IMR-90 (cell line): Measurements from ENCODE around the gene HMCN1.

Experiments
- BHLHE40 ChIP-seq: fragments of 150-350 bp; IDR thresholded peaks from 2 replicates; pipeline ENCODE4 v1.6.1; 2016; ENCODE audit warnings: mild to moderate bottlenecking, low read depth, low read length
- CHD1 ChIP-seq: IDR thresholded peaks from 2 replicates; pipeline ENCODE4 v1.6.1; 2012; ENCODE audit warnings: low read depth, low read length, improper control_type of control experiment
- CTCF ChIP-seq: conservative IDR thresholded peaks from 2 replicates; pipeline ENCODE4 v1.5.1; 2012; ENCODE audit warnings: mild to moderate bottlenecking, low read depth, low read length, improper control_type of control experiment
- FOS ChIP-seq: fragments of 150-350 bp; IDR thresholded peaks from 2 replicates; pipeline ENCODE4 v1.6.1; 2016; ENCODE audit warnings: low read depth, low read length
- MAZ ChIP-seq: IDR thresholded peaks from 2 replicates; pipeline ENCODE4 v1.6.1; 2012; ENCODE audit warnings: low read depth, mild to moderate bottlenecking, low read length, improper control_type of control experiment, moderate library complexity, borderline replicate concordance
- POLR2A ChIP-seq: IDR thresholded peaks from 2 replicates; pipeline ENCODE4 v1.6.1; 2012; ENCODE audit warnings: mild to moderate bottlenecking, low read depth, low read length
- RAD21 ChIP-seq: IDR thresholded peaks from 2 replicates; pipeline ENCODE4 v1.6.1; 2012; ENCODE audit warnings: low read length, improper control_type of control experiment
- RCOR1 ChIP-seq: IDR thresholded peaks from 2 replicates; pipeline ENCODE4 v1.6.1; 2012; ENCODE audit warnings: mild to moderate bottlenecking, low read length, improper control_type of control experiment; ENCODE audit not compliant: insufficient replicate concordance
- RFX5 ChIP-seq: IDR thresholded peaks from 2 replicates; pipeline ENCODE4 v1.8.0; 2012; ENCODE audit warnings: low read depth, mild to moderate bottlenecking, low read length, moderate library complexity

- no peak for TF ChIP-seq RAD21
- TF ChIP-seq BHLHE40, result no peak
- TF ChIP-seq POLR2A, result no peak
- no peak for TF ChIP-seq MAZ
- no peak for TF ChIP-seq CTCF
- TF ChIP-seq RFX5, result no peak
- no peak for TF ChIP-seq CHD1
- TF ChIP-seq RCOR1, result no peak
- TF ChIP-seq FOS, result no peak
These were observed 391.3 kb downstream of the HMCN1 start for GRCh38 chr1:186125511-186125910.
